ENCODE data around the gene MTHFR.

MTHFR gene

GRCh38 chr1:11796036-11796828 lies 9.5 kb downstream of the MTHFR start:
- peak overlapping the region in 1 of 2 donors; percentile 41 for H3K4me3 Mint-ChIP-seq
- H3K4me1 Mint-ChIP-seq = peaks cover 18 to 32% of the 10 kb centered on the region in 2 donors
- peak overlapping the region; percentile 20 for H3K27ac Mint-ChIP-seq
- no peaks in the 10 kb centered on the region for H3K27me3 Mint-ChIP-seq
- DNase-seq (no peak), ATAC-seq (replicated peaks) (peak; percentile 65 to 77)
- H3K9me3 Mint-ChIP-seq = no peaks in the 10 kb centered on the region
- H3K36me3 Mint-ChIP-seq = peaks cover 53 to 68% of the 10 kb centered on the region in 2 donors

GRCh38 chr1:11795238-11795890 lies 10.4 kb downstream of the MTHFR start:
- no peak for DNase-seq
- H3K9me3 Mint-ChIP-seq = no peaks in the 10 kb centered on the region

GRCh38 chr1:11794446-11795237 lies 11.1 kb downstream of the MTHFR start:
- H3K36me3 Mint-ChIP-seq = peaks cover 50 to 62% of the 10 kb centered on the region in 2 donors
- peak overlapping the region; percentile 65 for H3K27ac Mint-ChIP-seq
- DNase-seq (no peak), ATAC-seq (replicated peaks) (no peak)
- peaks cover 24 to 37% of the 10 kb centered on the region in 2 donors for H3K4me1 Mint-ChIP-seq
- no peaks in the 10 kb centered on the region for H3K9me3 Mint-ChIP-seq
- no peak overlapping the region for H3K4me3 Mint-ChIP-seq
- H3K27me3 Mint-ChIP-seq = no peaks in the 10 kb centered on the region

More at GRCh38 chr1:11795238-11795890, 10.4 kb downstream of the MTHFR start:
- Mint-ChIP-seq H3K27ac (peak overlapping the region; percentile 52), H3K27me3 (no peaks in the 10 kb centered on the region), H3K36me3 (peaks cover 50 to 65% of the 10 kb centered on the region in 2 donors), H3K4me3 (no peak overlapping the region), H3K4me1 (peaks cover 24 to 34% of the 10 kb centered on the region in 2 donors)
- no peak for ATAC-seq (replicated peaks)

DNA sequence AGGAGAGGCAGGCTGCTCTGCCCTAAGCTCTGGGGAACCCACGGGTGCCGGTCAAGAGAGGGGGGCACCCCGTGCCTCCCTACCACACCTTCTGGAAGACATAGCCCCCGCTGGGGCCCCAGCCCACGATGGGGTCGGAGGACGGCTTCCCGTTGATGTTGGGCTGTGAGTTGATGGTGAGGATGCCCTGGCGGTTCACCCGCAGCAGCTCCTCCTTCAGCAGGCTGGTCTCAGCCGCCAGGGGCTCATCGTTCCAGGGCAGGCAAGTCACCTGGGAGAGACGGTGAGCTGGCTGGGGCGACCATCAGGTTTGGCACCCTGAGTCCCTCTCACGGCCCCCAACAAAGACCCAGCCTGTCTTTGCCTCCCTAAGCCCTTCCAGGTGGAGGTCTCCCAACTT lies 11.9 kb downstream of the MTHFR start:
- DNase-seq (no peak), ATAC-seq (replicated peaks) (no peak)
- Mint-ChIP-seq H3K4me1 (peaks cover 26 to 39% of the 10 kb centered on the region in 2 donors), H3K27me3 (no peaks in the 10 kb centered on the region), H3K36me3 (peaks cover 48 to 58% of the 10 kb centered on the region in 2 donors), H3K9me3 (no peaks in the 10 kb centered on the region), H3K4me3 (no peak overlapping the region), H3K27ac (peak overlapping the region; percentile 82)

GRCh38 chr1:11792106-11792505 lies 13.7 kb downstream of the MTHFR start:
- no peaks in the 10 kb centered on the region for H3K9me3 Mint-ChIP-seq
- ATAC-seq (replicated peaks) (no peak), DNase-seq (no peak)
- peaks cover 27 to 41% of the 10 kb centered on the region in 2 donors for H3K4me1 Mint-ChIP-seq
- H3K27ac Mint-ChIP-seq = peak overlapping the region; percentile 93
- no peaks in the 10 kb centered on the region for H3K27me3 Mint-ChIP-seq
- peak overlapping the region; percentile 5 to 39 for H3K4me3 Mint-ChIP-seq
- peaks cover 50 to 55% of the 10 kb centered on the region in 2 donors for H3K36me3 Mint-ChIP-seq

DNA sequence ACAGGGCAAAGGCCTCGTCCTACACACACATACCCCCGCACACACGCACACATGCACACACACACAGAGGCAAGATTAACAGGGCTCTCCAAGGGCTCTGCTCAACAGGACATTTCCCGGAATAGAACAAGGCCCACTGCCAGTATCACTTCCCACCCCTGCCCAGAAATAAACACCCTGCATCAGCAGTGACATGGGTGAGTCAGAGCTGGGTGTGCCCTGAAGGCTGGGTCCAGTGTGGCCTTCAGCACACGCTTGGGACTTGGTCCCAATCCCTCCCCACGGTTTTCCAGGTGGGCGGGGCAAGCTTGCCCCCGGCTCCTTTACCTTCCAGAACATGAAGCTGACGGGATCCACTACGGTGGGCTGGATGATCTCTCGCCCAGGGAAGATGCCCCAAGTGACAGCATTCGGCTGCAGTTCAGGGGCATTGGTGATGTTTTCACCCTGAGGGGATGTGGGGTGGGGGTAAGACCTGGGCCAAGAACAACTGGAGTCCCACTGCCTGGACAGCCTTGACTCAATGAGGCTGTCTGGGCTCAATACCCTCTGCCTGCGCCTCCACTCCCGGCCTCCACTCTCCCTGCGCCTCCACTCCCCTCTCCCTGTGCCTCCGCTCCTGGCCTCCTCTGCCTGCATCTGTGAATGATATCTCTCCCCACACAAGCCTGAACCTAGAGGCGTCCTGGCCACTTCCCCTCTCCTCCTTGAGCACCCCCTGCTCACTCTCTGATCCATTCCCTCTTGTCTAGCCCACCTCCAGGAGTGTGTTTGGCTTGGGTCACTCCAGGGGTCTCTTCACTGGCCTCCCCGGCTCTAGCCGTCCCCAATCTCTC lies 14.7 kb downstream of the MTHFR start:
- H3K9me3 Mint-ChIP-seq = no peaks in the 10 kb centered on the region
- H3K36me3 Mint-ChIP-seq = peaks cover 47 to 48% of the 10 kb centered on the region in 2 donors
- peaks cover 23 to 42% of the 10 kb centered on the region in 2 donors for H3K4me1 Mint-ChIP-seq
- peak overlapping the region; percentile 93 for H3K27ac Mint-ChIP-seq
- peak overlapping the region in 1 of 2 donors; percentile 40 for H3K4me3 Mint-ChIP-seq
- H3K27me3 Mint-ChIP-seq = no peaks in the 10 kb centered on the region
- DNase-seq (no peak), ATAC-seq (replicated peaks) (peak; percentile 65 to 71)

GRCh38 chr1:11790101-11790879 lies 15.5 kb downstream of the MTHFR start:
- no peaks in the 10 kb centered on the region for H3K27me3 Mint-ChIP-seq
- no peak for DNase-seq
- no peaks in the 10 kb centered on the region for H3K9me3 Mint-ChIP-seq
- peak overlapping the region; percentile 93 for H3K27ac Mint-ChIP-seq
- no peak for ATAC-seq (replicated peaks)
- H3K4me1 Mint-ChIP-seq = peaks cover 26 to 50% of the 10 kb centered on the region in 2 donors
- peaks cover 39 to 40% of the 10 kb centered on the region in 2 donors for H3K36me3 Mint-ChIP-seq
- peak overlapping the region in 1 of 2 donors; percentile 40 for H3K4me3 Mint-ChIP-seq

GRCh38 chr1:11789126-11790067 lies 16.4 kb downstream of the MTHFR start:
- DNase-seq (no peak), ATAC-seq (replicated peaks) (no peak)
- H3K36me3 Mint-ChIP-seq = peaks cover 32% of the 10 kb centered on the region in 2 donors
- peaks cover 30 to 59% of the 10 kb centered on the region in 2 donors for H3K4me1 Mint-ChIP-seq
- H3K27me3 Mint-ChIP-seq = no peaks in the 10 kb centered on the region
- H3K4me3 Mint-ChIP-seq = no peak overlapping the region
- H3K9me3 Mint-ChIP-seq = no peaks in the 10 kb centered on the region
- H3K27ac Mint-ChIP-seq = peak overlapping the region; percentile 76

GRCh38 chr1:11788549-11789053 lies 17.2 kb downstream of the MTHFR start:
- Mint-ChIP-seq H3K27me3 (no peaks in the 10 kb centered on the region), H3K9me3 (no peaks in the 10 kb centered on the region), H3K27ac (peak overlapping the region; percentile 77), H3K4me3 (no peak overlapping the region), H3K4me1 (peaks cover 30 to 67% of the 10 kb centered on the region in 2 donors), H3K36me3 (peaks cover 29% of the 10 kb centered on the region in 2 donors)
- DNase-seq (no peak), ATAC-seq (replicated peaks) (no peak)

DNA sequence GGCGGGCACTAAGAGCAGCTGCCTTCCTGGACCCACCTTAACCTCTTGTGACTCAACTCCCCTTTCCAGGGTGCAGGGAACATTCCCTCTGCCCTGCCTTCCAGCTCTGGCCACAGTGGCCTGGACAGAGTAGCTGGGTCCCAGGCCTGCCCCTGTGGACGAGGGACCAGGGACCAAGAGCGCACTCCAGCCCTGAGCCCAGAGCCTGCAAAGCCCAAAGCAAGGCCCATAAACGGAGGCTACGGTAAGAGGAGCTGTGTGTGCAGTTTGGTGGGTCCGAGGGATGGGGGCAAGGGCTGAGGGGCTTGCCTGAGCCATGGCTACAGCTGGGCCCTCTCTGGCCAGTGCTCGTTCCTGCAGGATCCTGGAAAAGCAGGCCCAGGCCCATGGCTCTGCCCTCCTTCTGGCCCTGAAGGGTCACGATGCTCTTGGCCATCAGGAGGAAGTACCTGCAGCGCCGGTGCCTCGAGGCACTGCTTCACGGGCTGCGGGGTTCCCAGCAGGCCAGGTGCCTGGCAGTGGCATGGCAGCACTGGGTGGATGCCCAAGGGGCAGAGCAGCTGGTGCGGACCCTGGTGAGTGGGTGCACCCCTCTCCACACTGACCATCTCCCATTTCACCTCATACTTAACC lies 17.8 kb downstream of the MTHFR start:
- DNase-seq (no peak), ATAC-seq (replicated peaks) (no peak)
- Mint-ChIP-seq H3K4me1 (peaks cover 30 to 69% of the 10 kb centered on the region in 2 donors), H3K9me3 (no peaks in the 10 kb centered on the region), H3K4me3 (no peak overlapping the region), H3K27ac (peak overlapping the region; percentile 86), H3K36me3 (peaks cover 29% of the 10 kb centered on the region in 2 donors), H3K27me3 (no peaks in the 10 kb centered on the region)

GRCh38 chr1:11787251-11787803 lies 18.4 kb downstream of the MTHFR start:
- ATAC-seq (replicated peaks) = no peak
- H3K4me3 Mint-ChIP-seq = no peak overlapping the region
- no peak for DNase-seq
- H3K36me3 Mint-ChIP-seq = peaks cover 24% of the 10 kb centered on the region in 2 donors
- H3K27ac Mint-ChIP-seq = peak overlapping the region; percentile 86
- H3K27me3 Mint-ChIP-seq = no peaks in the 10 kb centered on the region
- H3K4me1 Mint-ChIP-seq = peaks cover 30 to 64% of the 10 kb centered on the region in 2 donors
- H3K9me3 Mint-ChIP-seq = no peaks in the 10 kb centered on the region
